Thyroid gland (tissue), 4 donors: ENCODE results near the gene ABCF1.

Experiments
- CTCF ChIP-seq, 6 experiments: fragments of 200-600 bp in 3 of 6; fragments of 450-650 bp in 3 of 6; sonication (generic) in 3 of 6; IDR thresholded peaks; one replicate each; pipeline ENCODE4 v1.5.1; 2016 to 2019; ENCODE audit warnings: antibody characterized with exemption in 6 of 6, mild to moderate bottlenecking in 2 of 6, inconsistent platforms in 1 of 6, moderate library complexity in 1 of 6
- POLR2A ChIP-seq, 2 donors: fragments of 450-650 bp; IDR thresholded peaks; one replicate each; pipeline ENCODE4 v1.6.1; 2017; ENCODE audit warnings: antibody characterized with exemption in 2 of 2, mild to moderate bottlenecking in 2 of 2, moderate library complexity in 1 of 2

GRCh38 chr6:30591008-30591407, 19.8 kb downstream of the ABCF1 start:
- TF ChIP-seq CTCF (IDR thresholded peaks at IDR 0.05) = no peak
- TF ChIP-seq POLR2A (IDR thresholded peaks at IDR 0.05) = no peak
